ENCODE measurements around the gene CPAMD8. TPM values are rescaled to one million over a fixed set of nuclear protein-coding genes. Genes with fewer than 3 reads are reported as not detected.
"Not testable (repeated sequence)": the region's sequence is repeated elsewhere in the genome, so short reads cannot be mapped to it uniquely, and the experiment has no call there.

The CPAMD8 gene
- total RNA-seq, 2 donors from 2014 or later: 5.5 to 21.4 TPM

DNA sequence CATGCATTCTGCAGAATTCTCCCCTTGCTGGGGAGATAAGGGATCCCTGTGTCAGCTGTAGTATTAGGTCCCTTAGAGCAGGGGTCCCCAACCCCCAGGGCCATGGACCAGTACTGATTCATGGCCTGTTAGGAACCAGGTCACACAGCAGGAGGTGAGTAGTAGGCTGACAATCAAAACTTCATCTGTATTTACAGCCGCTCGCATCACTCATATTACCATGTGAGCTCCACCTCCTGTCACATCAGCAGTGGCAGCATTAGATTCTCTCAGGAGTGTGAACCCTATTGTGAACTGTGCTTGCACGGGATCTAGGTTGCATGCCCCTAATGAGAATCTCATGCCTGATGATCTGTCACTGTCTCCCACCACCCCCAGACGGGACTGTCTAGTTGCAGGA, 37.9 kb downstream of the CPAMD8 start:
- no peak overlapping the region for H3K4me3 ChIP-seq
- no peaks in the 10 kb centered on the region for H3K36me3 ChIP-seq
- peaks cover 0 to 16% of the 10 kb centered on the region in 2 donors for H3K9me3 ChIP-seq
- no peaks in the 10 kb centered on the region for H3K27me3 ChIP-seq
- no peak for DNase-seq (ENCODE audit: low spot score)
- TF ChIP-seq, protein P1, sequence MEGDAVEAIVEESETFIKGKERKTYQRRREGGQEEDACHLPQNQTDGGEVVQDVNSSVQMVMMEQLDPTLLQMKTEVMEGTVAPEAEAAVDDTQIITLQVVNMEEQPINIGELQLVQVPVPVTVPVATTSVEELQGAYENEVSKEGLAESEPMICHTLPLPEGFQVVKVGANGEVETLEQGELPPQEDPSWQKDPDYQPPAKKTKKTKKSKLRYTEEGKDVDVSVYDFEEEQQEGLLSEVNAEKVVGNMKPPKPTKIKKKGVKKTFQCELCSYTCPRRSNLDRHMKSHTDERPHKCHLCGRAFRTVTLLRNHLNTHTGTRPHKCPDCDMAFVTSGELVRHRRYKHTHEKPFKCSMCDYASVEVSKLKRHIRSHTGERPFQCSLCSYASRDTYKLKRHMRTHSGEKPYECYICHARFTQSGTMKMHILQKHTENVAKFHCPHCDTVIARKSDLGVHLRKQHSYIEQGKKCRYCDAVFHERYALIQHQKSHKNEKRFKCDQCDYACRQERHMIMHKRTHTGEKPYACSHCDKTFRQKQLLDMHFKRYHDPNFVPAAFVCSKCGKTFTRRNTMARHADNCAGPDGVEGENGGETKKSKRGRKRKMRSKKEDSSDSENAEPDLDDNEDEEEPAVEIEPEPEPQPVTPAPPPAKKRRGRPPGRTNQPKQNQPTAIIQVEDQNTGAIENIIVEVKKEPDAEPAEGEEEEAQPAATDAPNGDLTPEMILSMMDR (IDR thresholded peaks at IDR 0.05): no peak
- H3K27ac ChIP-seq: no peak overlapping the region
- H3K4me1 ChIP-seq: no peaks in the 10 kb centered on the region

DNA sequence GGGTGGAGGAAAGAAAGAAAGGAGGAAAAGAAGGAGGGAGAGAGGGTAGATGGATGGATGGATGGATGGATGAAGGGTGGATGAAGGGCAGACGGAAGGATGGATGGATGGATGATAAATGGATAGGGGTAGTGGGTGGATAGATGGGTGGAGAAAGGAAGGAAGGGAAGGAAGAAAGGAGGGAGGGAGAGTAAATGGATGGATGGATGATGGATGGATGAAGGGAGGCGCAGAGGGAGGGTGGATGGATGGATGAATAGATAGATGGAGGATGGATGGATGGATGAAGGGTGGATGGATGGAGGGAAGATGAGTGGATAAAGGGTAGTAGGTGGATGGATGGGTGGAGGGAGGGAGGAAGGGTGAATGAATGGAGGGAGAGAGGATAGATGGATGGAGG, 41.2 kb downstream of the CPAMD8 start:
- Histone ChIP-seq H3K9me3 (peaks cover 0 to 15% of the 10 kb centered on the region in 2 donors), H3K4me3 (no peak overlapping the region), H3K36me3 (no peaks in the 10 kb centered on the region), H3K4me1 (no peaks in the 10 kb centered on the region), H3K27ac (no peak overlapping the region), H3K27me3 (no peaks in the 10 kb centered on the region)
- TF ChIP-seq, protein P1 (IDR thresholded peaks at IDR 0.05): no peak
- no peak for DNase-seq (ENCODE audit: low spot score)

DNA sequence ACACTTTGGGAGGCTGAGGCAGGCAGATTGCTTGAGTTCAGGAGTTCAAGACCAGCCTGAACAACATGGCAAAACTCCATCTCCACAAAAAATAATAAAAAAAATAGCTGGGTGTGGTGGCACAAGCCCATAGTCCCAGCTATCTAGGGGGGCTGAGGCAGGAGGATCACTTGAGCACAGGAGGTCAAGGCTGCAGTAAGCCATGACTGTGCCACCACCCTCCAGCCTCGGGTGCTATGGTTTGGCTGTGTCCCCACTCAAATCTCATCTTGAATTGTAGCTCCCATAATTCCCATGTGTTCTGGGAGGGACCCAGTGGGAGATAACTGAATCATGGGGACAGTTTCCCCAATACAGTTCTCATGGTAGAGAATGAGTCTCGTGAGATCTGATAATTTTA, 44.0 kb downstream of the CPAMD8 start:
- H3K36me3 ChIP-seq; H3K27me3 ChIP-seq; DNase-seq (ENCODE audit: low spot score); H3K4me1 ChIP-seq; H3K4me3 ChIP-seq; H3K27ac ChIP-seq: not testable (repeated sequence)
- H3K9me3 ChIP-seq: peaks cover 0 to 15% of the 10 kb centered on the region in 2 donors

DNA sequence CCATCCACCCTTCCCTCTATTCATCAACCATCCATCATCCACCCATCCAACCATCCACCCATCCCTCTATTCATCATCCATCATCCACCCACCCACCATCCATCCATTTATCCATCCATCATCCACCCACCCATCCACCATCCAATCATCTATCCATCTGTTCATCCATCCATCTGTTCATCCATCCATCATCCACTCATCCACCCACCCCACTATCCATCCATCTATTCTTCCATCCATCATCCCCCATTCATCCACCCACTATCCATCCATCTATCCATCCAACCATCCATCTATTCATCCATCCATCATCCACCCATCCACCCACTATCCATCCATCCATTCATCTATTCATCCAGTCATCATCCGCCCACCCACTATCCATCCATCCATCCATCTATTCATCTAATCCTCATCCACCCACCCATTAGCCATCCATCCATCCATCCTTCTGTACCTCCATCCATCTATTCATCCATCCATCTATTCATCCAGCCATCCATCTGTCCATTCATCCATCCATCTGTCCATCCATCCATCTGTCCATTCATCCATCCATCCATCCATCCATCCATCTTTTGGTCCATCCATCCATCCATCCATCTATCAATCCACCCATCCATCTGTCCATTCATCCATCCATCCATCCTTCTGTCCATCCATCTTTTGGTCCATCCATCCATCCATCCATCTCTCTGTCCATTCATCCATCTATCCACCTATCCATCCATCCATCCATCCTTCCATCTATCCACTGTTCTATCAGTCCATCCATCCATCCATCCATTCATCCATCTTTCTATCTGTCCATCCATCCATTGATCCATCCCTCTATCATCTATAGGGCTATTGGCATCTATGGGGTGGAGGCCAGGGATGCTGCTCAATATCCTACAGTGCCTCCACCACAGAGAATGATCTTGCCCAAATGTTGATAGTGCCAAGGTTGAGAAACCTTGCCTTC, 47.5 kb downstream of the CPAMD8 start:
- Histone ChIP-seq H3K36me3 (no peaks in the 10 kb centered on the region), H3K4me3 (no peak overlapping the region), H3K27me3 (no peaks in the 10 kb centered on the region), H3K27ac (no peak overlapping the region), H3K4me1 (no peaks in the 10 kb centered on the region), H3K9me3 (peaks cover 0 to 8% of the 10 kb centered on the region in 2 donors)
- TF ChIP-seq, protein P1 (IDR thresholded peaks at IDR 0.05): no peak
- DNase-seq (ENCODE audit: low spot score): no peak

DNA sequence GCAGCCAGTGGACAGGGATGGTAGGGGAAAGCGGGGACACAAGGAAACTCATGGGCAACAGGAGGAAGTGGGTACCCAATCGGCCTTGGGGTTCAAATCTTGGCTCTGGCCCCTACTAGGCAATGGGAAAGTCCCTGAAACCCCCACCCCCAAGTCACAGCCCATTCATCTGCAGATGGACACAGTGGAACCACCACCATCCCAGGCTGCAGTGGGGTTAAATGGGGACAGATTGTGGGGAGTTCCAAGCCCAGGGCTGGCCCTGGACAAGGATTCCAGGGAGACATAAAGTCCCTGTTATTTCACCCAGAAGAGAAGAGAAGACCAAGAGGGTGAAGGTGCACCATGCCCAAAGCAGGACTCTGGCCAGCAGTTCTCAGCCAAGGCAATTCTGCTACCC, 48.5 kb downstream of the CPAMD8 start:
- no peak for DNase-seq (ENCODE audit: low spot score)
- TF ChIP-seq, protein P1 (IDR thresholded peaks at IDR 0.05): no peak

DNA sequence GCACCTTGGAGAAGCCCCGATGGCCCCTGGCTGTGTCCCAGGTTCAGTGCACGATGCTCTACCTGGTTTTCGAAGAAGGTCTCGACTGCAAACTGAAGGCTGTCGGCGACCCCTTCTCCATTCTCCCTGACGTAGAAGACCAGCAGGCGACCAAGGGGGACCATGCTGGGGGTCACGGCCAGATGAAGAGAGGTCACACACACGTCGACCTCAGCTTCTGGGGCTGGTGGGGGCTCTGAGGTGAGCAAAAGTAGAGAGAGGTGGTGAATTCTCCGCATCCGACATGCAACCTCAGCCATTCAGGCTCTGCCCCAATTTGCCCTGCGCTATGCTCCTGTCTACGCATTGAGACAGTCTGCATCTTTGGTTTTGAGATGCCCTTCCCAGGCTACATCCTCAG, 49.3 kb downstream of the CPAMD8 start:
- H3K27ac ChIP-seq: no peak overlapping the region
- no peak for DNase-seq (ENCODE audit: low spot score)
- H3K4me1 ChIP-seq: no peaks in the 10 kb centered on the region
- no peak overlapping the region for H3K4me3 ChIP-seq
- no peaks in the 10 kb centered on the region for H3K36me3 ChIP-seq
- no peaks in the 10 kb centered on the region for H3K9me3 ChIP-seq
- H3K27me3 ChIP-seq: no peaks in the 10 kb centered on the region
- TF ChIP-seq, protein P1 (IDR thresholded peaks at IDR 0.05): no peak

More for the DNA sequence above, 48.5 kb downstream of the CPAMD8 start:
- H3K27me3 ChIP-seq: no peaks in the 10 kb centered on the region
- H3K4me1 ChIP-seq: no peaks in the 10 kb centered on the region
- no peaks in the 10 kb centered on the region for H3K9me3 ChIP-seq
- H3K27ac ChIP-seq: no peak overlapping the region
- no peaks in the 10 kb centered on the region for H3K36me3 ChIP-seq
- H3K4me3 ChIP-seq: no peak overlapping the region

Measured in right atrium auricular region (tissue), 2 donors.